ENCODE results near the gene EXOSC10.

DNA sequence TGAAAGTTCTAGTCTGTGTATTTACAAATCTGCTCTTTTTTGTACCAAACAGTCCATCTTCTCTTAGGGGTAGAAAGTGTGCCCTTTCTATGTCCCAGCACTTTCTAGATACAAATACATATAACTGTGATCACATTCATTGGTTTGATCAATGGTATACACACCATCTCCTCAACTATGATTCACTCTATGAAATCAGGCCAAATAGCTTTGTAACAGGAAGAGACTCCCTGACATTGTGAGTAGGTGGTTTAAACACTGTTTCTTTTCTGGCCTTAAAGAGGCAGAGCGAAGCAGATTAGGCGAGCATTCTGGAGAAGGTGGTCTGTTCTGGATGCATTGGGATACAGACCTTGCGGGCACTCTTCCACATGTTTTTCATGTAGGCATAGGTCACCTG is 39.3 kb upstream of the EXOSC10 start:
- TF ChIP-seq CTCF (IDR thresholded peaks at IDR 0.05; ENCODE audit: low read depth, low read length) (no peak), MYC (IDR thresholded peaks at IDR 0.05; ENCODE audit: low read depth, low read length) (no peak), POLR2A (IDR thresholded peaks at IDR 0.05; ENCODE audit: extremely low read depth, insufficient read length) (no peak)
- TF ChIP-seq, protein P1, sequence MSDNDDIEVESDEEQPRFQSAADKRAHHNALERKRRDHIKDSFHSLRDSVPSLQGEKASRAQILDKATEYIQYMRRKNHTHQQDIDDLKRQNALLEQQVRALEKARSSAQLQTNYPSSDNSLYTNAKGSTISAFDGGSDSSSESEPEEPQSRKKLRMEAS (IDR thresholded peaks at IDR 0.05; ENCODE audit: low read depth, low read length): no peak

Measured in NB4 (cell line).